GM12892 (cell line): Measurements from ENCODE around the gene LKAAEAR1.

Experiments used
- DNase-seq: peaks from one replicate; pipeline ENCODE4 v3.0.0; 2011; ENCODE audit not compliant: insufficient read length
- FAIRE-seq: peaks from 2 replicates; lab custom pipeline; 2011; peaks lifted over from hg19 to GRCh38; lab: Jason Lieb, UNC
- POLR2A ChIP-seq: IDR thresholded peaks from 2 replicates; pipeline ENCODE4 v1.6.1; 2011; ENCODE audit warnings: low read depth, low read length, control low read depth
- POLR2AphosphoS5 ChIP-seq: IDR thresholded peaks from 2 replicates; pipeline ENCODE4 v1.6.1; 2011; ENCODE audit warnings: low read depth, low read length, control low read depth
- TAF1 ChIP-seq: IDR thresholded peaks from 2 replicates; pipeline ENCODE4 v1.6.1; 2011; ENCODE audit warnings: low read depth, mild to moderate bottlenecking, control low read depth, low read length, borderline replicate concordance

Gene LKAAEAR1

DNA sequence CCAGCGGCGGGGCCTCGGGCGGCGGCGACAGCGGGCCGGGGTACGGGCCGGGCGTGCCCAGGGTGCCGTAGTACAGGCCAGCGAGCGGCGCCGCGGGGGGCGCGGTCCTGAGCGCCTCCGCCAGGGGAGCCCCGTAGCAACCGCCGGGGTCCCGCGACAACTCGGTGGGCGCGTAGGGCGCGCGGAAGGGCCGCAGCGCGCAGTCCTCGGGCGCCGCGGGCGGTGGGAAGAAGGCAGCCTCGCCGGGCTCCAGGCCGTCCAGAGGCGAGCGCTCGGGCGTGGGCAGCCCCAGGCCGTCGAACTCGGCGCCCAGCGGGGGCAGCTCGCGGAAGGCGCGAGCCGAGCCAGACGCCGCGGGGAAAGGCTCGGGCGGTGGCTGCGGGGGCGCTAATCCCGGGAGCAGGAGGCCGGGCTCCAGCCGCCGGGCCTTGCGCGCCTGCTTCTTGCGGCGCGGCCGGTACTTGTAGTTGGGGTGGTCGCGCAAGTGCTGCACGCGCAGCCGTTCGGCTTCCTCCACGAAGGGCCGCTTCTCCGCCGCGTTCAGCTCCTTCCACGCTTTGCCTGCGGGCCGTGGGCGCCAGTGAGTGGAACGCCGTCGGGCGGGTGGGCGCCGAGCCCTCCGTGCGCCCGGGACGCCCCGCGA lies 35.7 kb downstream of the LKAAEAR1 start:
- TF ChIP-seq POLR2A (no peak), TAF1 (no peak), POLR2AphosphoS5 (no peak)
- DNase-seq = no peak
- FAIRE-seq = no peak

GRCh38 chr20:64047968-64048401 lies 36.2 kb downstream of the LKAAEAR1 start:
- FAIRE-seq (no peak), DNase-seq (no peak)
- no peak for TF ChIP-seq TAF1
- no peak for TF ChIP-seq POLR2AphosphoS5
- no peak for TF ChIP-seq POLR2A

DNA sequence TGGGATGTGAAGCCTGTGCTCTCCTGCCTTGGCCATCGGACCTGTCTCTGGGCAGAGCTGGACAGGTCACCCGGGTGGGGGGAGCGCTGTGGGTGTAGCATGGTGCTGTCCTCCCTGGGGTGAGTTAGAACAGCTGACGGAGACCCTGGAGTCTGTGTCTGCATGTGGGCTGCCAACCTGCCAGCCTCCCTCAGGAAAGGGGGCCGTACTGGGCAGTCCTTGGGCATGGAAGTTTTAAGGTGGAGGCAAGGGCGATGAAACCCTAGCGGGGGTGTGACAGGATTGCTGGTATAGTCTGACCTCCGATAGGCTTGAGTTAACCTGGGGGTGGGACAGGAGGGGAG lies 37.2 kb downstream of the LKAAEAR1 start:
- DNase-seq (no peak), FAIRE-seq (no peak)
- no peak for TF ChIP-seq POLR2A

GRCh38 chr20:64045346-64046011 lies 38.7 kb downstream of the LKAAEAR1 start:
- no peak for FAIRE-seq

GRCh38 chr20:64044484-64045247 lies 39.5 kb downstream of the LKAAEAR1 start:
- DNase-seq = no peak
- no peak for FAIRE-seq
- no peak for TF ChIP-seq TAF1
- TF ChIP-seq POLR2A = no peak
- no peak for TF ChIP-seq POLR2AphosphoS5

More at GRCh38 chr20:64045346-64046011, 38.7 kb downstream of the LKAAEAR1 start:
- TF ChIP-seq TAF1 = no peak
- TF ChIP-seq POLR2A = no peak
- TF ChIP-seq POLR2AphosphoS5 = no peak
- no peak for DNase-seq

DNA sequence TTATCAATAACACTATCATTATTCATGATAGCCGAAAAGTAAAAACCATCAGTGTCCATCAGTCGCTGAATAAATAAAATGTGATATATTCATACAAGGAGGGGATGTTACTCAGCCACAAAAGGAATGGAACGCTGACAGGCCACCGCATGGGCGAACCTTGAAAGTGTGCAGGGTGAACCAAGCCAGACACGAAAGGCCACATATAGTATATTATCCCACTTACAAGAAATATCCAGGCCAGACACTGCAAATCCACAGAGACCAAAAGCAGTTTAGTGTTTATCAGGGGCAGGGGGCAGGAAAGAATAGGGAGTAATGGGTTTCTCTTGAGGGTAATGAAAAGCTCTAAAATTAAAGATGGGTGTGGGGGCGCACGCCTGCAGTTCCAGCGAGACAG lies 40.4 kb downstream of the LKAAEAR1 start:
- DNase-seq = no peak
- FAIRE-seq = no peak
- TF ChIP-seq POLR2AphosphoS5 = no peak
- TF ChIP-seq TAF1 = no peak
- TF ChIP-seq POLR2A = no peak

DNA sequence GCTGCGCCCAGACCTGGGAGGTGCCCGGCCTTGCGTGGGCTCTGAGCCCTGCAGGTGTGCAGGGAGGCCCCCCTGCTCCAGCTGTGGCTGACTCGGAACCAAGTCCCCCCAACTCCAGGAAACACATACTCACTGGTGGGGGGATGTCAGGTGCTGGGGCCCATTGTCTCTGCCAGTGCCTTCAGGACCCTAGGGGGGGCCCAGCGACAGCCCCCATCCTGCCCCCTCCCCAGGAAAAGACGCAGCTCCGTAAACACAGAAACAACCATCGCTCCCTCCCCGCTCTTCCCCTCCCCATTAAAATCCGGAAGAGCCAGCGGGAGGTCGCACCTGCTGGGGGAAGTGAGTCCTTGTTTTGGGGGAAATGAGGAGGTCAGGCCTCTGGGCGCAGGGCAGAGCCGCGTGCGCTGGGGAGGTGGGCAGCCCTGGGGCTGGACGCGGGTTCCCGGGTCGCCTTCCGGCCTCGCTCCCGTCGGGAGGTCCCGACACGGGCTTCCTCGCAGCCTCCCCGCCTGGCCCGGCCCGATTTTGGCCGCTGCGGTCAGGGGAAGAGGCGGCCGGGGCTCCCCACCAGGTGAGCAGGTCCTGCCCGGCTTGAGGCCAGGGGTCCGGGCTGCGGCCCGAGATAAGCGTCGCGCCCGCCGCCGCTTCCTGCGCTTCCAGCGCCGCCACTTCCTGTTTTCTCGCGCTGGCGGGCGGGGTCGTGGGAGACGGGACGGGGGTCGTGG lies 42.0 kb downstream of the LKAAEAR1 start:
- no peak for FAIRE-seq

DNA sequence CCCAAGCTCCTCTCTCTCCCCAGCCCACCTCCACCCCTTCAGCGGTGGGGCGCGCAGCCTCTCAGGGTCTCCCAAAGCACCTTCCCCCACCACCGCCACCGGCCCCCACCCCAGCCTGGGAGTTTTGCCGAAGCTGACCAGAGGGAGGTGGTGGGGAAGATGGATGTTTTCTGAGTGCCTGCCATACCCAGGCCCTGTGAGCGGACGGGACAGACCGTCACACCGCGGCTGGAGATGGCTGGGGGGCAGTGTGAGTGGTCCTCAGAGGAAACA lies 42.5 kb downstream of the LKAAEAR1 start:
- DNase-seq (no peak), FAIRE-seq (no peak)
- TF ChIP-seq POLR2AphosphoS5 = no peak
- no peak for TF ChIP-seq POLR2A
- TF ChIP-seq TAF1 = no peak

More for the DNA sequence above, 42.0 kb downstream of the LKAAEAR1 start:
- TF ChIP-seq POLR2A (peak; percentile 60; the same call in 1 of the 2 replicates), TAF1 (no peak), POLR2AphosphoS5 (0 out of 2 replicates have a peak, but pooled peaks have one; percentile 33)
- no peak for DNase-seq

GRCh38 chr20:64041040-64041780 lies 43.0 kb downstream of the LKAAEAR1 start:
- TF ChIP-seq POLR2AphosphoS5 (no peak), TAF1 (no peak), POLR2A (no peak)
- no peak for FAIRE-seq
- DNase-seq = no peak

DNA sequence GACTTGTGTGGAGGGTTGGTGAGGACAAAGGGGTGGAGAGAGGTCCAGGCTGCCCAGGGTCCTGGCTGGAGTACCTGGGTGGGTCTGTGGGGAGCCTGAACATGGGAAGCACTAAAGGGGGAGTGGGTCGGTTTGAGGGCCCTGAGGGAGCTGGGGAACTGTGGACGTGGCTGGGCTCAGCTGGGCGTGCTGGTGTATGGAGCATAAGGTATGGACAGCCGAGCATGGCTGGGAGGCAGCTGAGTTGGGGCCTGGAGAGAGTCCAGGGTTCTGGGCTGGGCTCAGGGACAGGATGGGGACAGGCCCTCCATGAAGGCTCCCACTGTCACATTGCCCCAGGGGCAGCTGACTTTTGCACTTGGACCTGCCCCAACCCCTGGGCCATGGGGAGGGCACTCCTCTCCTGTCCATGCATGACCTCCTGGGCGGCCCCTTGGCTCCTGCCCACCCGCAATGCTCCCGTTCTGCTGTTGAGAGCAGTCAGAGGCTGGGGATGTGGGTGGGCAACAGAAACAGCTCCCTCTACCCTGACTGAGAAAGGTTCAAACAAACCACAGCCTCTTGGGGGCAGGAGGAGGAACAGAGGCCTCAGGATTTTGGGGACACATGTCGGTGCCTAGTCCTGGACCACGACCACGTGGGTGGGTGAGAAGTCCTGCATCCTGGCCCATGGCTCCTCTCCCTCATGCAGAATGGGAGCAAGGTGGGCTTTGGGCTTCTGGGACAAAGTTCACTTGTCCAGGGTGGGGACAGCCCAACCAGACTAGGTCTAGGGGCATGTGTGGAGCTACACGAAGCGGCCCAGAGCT lies 43.8 kb downstream of the LKAAEAR1 start:
- TF ChIP-seq POLR2A (peak; percentile 35; the same call in 1 of the 2 replicates), TAF1 (no peak), POLR2AphosphoS5 (no peak)
- no peak for FAIRE-seq
- DNase-seq = no peak
